HG02763 (cell line): ENCODE data around the gene TXLNA.

Source experiments
- ATAC-seq: cut with Tn5 transposase; IDR thresholded peaks from one replicate; pipeline ENCODE4 v1.9.1; 2021; ENCODE audit warnings: mild to moderate bottlenecking, moderate library complexity; ENCODE audit not compliant: unreplicated experiment

TXLNA gene

DNA sequence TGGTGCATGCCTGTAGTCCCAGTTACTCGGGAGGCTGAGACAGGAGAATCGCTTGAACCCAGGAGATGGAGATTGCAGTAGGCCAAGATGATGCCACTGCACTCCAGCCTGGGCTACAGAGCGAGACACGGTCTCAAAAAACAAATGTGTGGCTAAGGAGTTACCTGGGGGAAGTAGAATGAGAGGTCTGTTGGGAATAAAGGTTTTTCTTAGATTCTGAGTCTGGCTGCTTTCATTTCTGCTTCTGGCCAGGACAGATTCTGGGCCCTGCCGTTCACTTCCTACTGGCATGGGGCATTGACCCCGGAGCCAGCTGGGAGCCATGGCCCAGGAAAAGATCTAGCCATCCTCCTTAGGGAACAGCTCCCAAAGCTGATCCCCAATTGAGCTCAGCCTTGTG, 29.0 kb downstream of the TXLNA start:
- no peak for ATAC-seq

DNA sequence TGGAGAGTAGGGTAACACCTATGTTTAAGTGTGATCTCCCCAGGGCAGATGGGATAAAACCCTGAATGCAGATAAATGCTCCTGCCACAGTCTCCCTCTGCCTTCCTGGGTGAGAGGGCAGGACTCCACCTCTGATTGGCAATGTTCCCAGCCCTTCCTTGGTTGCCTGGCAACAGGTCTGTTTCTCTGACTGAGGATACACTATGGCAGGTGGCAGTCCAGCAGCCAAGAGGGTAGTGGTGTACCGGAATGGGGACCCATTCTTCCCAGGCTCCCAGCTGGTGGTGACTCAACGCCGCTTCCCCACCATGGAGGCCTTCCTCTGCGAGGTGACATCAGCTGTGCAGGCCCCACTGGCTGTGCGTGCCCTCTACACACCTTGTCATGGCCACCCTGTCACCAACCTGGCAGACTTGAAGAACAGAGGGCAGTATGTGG, 29.4 kb downstream of the TXLNA start, which contains the start of gene DCDC2B:
TSS of gene DCDC2B (plus strand) at position 199 of the 438 bp plus-strand sequence. CDS start at position 204, 5 bp downstream.
- no peak for ATAC-seq

DNA sequence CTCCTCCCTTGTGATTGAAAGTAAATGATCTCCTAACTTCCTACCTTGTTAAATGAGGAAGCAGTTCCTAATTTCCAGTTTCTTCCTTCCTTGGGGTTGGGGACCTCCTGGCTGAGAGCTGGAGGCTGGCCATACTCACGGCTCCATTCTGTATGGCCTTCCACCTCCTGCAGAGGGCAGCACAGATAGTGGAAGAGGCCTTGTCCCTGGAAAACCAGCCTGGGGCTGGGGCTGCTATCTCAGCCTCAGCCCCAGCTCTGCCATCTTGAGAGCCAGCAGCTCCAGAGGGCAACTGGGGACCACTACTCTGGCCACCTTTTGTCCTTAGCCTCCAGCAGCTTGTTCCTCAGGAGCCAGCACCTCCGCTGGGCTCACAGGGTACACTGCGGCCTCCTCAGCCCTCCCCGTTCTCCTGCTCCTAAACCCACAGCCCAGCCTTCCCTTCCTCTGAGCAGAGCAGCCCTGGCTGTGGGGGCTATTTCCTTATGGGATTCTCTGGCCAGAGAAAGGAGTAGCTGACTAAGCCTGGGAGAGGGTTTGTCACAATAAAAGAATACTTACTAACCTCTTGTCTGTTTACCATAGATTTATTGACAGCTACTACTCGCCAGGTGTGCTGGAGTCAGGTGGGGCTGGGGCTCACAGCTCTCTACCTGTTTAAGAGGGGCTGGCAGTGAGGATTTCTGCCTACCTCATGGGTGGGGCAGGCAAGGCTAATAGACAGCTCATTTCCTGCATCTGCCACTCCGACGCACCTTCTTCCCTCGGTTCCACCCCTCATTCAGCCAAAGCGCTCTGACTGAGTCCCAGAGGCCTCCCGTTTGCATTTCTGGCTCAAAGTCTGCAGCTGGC, 36.4 kb downstream of the TXLNA start:
- ATAC-seq, result no peak

DNA sequence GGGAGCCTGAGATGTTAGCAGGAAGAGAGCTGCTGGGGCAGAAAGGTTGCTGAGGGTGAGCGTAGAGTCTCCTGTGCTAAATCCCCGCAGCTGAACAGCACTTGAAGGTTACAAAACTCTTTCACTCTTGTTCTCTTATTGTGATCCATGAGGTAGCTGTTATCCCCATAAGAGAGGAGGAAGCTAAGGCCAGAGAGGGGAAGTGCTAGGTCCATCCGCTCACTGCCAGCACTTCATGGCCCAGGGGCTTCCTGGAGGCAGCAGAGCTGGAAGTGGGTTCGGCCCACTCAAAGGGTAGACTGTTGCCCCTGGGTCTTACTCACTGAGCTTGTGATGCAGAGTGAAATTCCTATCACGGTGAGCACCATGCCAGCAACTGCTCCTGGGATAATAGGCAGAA, 37.1 kb downstream of the TXLNA start:
- ATAC-seq, result no peak

DNA sequence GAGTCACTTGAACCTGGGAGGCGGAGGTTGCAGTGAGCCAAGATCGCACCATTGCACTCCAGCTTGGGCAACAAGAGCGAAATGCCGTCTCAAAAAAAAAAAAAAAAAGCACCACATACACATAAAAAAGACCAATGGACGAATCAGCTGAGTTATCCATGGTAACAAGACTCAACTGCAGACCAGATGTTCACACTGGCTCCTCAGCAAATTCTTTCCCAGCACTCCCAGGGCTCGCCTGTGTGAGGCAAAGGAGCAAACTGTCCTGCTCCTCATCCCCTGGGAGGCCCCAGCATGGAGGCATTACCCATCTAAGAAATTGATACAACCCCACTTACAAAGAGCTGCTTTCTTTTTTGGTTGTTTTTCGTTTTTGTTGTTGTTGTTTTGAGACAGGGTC, 39.5 kb downstream of the TXLNA start:
- ATAC-seq, result no peak

DNA sequence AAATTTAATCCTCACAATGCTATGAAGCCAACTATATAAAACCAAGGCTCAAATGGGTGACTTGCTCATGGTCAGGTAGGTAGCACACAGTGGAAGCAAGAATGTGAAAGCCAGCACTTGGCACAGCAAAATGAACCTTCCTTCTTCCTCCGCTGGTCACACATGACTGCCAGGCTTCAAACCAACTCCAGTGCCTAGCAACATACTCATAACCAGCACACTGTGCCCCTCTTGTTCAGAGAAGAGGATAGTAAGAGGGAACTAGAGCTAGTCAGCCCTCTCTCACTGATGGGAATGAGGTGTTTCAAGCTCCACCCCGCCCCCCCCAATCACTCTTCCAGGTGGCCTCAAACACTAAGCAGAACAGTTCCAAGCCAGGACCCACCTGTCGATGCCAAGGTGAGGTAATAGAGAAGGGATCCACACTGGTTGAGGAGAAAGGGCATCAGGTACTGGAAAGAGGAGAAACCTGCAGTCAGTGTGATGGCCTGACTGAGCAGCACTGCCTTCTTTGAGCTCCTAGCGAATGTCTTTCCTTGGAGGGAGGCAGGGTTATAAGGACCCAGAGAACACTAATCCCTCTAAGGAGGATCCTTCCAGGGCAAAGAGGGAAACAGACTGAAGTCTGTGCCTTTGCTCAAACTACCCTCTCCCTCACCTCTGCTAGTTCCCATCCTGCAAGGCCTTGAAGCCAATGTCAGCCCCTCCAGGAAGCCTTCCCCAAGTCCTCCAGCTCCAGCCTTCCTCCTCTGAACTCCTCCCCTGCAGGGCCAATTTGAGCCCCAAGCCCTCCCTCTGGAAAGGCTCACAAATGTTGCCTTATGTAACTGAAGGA, 41.5 kb downstream of the TXLNA start:
- no peak for ATAC-seq

DNA sequence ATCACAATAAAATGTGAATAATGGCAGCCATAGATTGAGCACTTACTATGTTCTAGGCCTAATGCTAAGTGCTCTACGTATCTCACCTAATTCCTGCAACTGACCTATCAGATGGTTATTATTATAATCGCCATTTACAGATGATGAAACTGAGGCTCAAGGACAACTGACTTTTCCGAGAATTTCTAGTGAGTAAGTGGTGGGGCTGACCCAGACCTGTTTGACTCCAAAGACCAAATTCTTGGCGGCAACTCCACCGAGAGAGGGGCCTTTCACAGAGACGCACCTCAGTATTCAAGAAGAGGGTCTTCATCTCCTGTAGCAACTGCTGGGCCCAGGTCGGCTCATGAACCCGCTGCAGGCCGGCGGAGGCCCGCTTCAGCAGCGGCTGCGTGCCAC, 42.1 kb downstream of the TXLNA start:
- ATAC-seq, result no peak

DNA sequence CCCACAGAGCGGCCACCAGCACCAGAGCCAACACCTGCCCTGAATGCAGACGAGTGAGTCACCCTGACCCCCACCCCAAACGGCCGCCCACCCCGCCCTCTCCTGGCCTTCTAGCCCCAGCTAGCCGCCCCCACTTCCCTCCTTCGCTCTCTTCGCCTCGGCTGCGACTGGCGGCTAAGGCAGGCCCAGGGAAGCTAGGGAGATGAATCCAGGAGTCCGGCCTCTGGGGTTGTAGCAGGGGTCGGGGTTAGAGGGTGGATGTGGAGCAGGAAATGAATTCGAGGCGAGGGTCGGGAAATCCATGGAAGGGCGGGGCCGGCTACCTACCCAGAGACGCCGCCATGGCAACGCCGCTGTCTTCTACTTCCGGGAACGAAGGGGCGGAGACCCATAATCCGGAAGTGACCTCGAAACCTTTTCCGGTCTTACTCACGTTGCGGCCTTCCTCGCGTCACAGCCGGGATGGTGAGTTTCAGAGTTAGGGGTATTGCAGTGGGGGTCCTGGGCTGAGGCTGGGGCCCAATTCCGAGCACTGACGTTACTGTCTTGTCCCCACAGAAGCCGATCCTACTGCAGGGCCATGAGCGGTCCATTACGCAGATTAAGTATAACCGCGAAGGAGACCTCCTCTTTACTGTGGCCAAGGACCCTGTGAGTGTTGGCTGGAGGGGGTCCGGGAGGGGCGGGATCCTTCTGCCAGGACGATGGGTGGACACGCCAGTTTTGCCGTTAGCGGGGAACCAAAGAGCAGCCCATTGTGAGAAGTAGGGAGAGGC, 42.7 kb downstream of the TXLNA start, which contains the start of the genes EIF3I and TMEM234:
TSS of gene EIF3I (plus strand) at position 428 of the 776 bp plus-strand sequence. CDS start at position 463, 35 bp downstream.
TSS of gene TMEM234 (minus strand) at position 374 of the 776 bp plus-strand sequence. CDS start at position 343, 31 bp downstream.
- ATAC-seq, result peak; percentile 82

DNA sequence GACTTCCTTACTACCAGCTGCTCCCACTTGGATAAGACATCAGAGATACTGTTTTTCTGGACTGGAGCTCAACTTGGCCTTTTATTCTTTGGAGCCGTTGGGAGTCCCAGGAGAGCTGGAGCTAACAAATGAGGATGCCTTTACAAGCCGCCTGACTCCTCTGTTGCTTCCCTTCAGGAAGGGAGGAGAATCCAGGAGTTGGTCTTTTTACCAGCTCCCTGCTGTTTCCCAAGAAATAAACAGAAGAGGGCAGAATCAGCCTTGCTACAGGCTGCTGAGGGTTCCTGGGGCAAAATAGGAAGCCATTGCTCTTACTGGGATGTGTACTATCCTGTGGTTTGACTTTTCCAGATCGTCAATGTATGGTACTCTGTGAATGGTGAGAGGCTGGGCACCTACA, 44.2 kb downstream of the TXLNA start:
- no peak for ATAC-seq

DNA sequence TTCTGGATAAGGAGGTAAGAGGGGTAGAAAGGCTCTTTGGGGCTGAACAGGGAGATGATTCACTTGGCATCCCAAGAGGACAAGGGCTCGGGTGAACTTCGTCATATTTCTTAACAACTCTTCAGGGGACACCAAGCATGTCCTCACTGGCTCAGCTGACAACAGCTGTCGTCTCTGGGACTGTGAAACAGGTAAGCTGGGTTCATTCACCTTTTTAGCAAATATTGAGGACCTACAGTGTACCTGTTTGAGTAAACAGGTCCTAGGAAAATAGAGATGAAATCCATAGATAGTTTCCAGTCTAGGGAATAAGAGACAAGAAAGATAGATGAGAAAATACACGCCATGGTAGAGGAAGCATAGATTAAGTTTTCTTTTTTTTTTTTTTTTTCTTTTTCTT, 44.8 kb downstream of the TXLNA start:
- no peak for ATAC-seq

DNA sequence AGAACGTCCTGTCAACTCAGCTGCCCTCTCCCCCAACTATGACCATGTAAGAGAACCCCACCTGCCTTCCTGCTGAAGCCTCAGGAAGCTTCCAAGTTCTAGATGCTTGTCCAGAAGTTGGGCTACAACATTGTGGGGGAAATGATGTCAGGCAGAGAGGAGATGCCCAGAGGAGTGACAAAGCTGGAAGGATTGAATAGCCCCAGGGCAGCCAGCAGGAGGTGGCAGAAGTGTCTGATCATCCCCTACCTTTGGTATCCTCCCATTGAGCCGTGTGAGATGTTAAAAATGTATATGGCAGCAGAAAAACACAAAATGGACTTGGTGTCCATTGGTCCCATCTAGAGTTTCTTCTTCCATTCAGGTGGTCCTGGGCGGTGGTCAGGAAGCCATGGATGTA, 49.3 kb downstream of the TXLNA start:
- no peak for ATAC-seq

DNA sequence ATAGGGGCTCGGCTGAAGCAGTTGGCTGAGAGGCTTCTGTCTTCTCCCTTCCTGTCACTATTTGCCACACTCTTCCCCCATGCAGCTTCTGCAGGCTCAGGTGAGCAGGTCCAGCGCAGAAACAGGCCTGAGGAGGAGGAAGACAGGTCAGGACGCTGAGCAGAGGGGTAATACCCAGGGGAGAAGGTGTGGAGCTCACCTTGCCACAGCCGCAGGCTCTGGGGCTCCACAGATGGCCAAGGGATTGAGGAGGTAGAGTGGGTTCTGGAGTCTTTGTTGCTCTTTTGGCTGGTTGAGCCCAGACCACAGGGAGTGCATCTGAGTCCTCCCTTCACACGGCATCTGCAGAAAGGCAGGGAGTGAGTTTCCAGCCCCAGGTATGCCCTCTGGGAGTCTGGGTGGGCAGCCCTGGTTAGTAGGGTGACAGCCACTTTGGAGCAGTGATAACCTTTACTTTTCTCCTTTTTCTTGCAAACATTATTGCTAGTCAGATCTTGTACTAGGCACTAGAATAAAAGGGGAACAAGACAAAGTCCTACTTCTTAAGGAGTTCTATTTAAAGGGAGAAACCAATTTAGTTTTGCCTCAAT, 52.5 kb downstream of the TXLNA start:
- ATAC-seq, result no peak

DNA sequence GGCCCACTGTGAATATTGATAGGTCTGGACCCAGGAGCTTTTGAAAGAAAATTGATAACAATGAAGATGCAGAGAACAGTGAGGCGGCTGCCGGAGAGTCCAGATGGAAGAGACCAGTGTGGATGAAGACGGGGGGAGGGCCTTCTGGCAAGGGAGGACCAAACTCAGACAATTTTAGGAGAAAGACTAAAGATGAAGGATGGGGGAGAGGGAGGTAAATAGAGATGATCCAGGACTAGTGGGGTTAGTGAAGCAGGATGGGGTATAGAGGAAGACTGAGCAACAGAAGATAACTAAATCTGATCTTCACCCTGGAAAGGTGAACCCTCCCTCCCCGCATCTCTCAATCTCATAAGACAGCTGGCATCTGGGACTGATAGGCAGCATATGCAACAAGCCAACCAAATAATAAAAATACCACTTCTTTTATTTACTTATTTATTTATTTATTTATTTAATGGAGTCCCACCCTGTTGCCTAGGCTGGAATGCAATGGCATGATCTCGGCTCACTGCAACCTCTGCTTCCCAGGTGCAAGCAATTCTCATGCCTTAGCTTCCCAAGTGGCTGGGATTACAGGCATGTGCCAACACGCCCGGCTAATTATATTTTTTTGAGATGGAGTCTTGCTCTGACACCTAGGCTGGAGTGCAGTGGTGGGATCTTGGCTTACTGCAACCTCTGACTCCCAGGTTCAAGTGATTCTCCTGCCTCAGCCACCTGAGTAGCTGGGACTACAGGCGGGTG, 53.3 kb downstream of the TXLNA start:
- no peak for ATAC-seq

DNA sequence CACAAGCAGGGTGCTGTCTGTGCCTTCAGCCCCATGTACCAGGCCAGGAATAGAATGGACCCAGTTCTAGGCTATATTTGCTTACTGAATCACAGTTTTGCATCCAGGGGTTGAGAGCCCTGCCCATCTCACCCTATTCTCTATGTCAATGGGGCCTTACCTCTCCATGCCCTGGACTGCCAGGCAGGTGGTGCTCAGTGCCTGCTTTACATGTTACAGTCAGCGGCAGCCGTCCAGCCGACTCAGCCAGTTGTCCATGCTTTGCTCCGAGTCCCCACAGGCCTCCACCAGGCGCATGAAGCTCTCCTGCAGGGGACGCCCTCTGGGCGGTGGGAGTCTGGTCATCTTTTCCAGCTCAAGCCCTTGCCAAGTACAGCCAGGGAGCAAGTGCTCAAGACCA, 55.3 kb downstream of the TXLNA start:
- no peak for ATAC-seq

DNA sequence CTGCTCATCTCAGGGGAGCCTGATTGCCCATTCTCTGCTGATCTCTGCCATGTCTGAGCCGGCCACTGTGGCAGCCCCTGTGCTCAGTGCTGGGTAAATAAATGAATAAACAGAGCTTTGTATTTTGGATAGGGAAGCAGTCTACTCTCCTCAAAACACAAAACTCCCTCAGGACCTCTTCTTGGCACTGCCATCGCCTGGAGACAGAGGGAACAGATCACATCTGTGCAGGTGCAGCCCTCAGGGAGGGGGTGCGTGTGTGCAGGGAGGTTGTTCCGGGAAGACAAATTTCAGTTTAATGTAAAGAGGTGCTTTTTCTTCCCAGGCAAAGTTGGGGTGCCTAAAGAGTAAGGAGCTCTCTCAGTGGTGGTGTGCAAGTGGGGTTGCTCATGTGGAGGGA, 59.9 kb downstream of the TXLNA start:
- no peak for ATAC-seq

DNA sequence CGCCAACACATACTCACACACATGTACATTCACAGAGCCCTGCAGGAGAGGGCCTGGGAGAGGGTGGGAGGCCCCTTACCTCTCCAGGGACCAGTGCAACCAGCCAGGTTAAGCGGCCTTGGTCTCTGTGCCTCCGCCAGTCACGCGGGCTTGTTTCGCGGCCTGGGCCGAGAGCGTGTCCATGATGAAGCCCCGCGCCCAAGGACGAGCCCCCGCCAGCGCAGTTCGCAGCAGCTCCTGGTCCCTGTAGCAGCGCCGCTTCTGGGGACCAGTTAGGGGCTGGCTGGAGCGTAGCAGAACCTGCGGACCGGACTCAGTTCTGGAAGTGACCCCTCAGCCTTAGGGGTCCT, 60.3 kb downstream of the TXLNA start:
- no peak for ATAC-seq

DNA sequence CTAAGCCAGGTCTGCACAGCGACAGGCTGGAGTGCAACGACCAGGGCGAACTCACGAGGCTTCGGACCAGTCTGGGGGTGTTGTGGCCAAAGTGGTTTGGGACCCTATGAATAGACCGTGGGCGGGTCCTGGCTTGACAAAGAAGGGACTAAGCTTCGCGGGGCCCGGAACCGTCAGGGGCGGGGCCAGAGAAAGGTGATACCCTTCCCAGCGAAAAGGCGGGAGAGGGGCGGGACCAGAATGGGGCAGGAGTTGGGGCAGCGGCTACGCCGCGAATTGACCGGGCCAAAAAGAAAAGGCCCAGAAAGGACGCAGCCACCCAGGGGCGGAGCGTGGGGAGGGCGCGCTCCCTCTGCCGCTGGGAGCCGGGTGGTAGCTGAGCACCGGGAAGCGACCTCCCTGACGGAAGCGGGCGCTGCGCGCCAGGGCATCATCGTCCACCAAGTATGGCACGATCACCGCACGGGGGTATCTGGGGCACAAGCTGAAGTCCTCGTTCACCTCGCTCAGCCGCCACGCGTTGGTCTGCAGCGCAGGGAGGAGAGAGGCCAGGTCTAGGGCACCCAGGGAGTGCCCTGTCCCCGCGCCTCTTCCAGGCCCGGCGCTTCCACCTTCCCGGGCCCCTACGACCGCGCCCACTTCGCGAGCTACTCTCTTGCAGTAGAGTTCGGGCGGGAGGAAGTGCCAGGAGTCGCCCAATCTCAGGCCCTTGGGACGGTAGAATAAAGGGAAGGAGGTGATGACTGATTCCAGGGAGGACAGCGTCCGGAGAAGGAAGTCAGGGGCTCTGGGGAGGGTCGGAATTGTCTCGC, 60.9 kb downstream of the TXLNA start:
- no peak for ATAC-seq

DNA sequence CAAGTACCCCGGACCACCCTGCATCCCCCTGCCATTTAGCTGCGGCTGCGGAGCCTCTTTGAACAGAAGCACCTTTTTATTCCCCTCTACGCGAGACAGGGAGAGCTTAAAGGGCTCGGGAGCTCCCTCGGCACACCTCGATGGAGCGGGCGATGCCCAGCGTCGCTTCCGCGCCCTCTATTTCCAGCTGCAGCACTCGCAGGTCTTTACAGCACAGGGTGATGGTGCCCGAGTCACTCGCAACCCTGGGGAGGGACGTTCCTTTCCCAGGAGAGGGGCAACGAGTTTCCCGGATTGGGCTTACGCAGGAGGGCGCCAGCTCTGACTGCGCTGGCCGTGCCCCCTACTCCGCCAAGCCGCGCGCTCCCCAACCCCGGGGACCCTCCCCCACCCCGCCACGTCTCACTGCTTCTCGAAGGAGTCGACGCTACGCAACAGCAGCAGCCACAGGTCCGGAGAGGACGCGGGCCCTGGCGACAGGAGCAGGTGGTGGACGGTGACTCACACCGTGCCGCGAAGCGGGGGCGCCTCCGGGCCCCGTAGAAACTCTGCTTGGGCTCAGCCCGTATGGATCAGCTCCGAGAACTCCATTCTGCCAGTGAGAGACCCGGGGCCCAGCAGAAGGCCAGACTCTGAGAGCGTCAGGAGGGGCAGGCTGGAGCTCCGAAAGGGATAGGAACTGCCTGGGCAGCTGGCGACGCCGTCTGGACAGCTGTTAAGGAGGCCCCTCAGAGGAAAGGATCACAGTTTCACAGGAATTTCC, 61.7 kb downstream of the TXLNA start:
- no peak for ATAC-seq
